Measurements from ENCODE around the gene FILIP1L.
"Not testable (repeated sequence)": the region's sequence is repeated elsewhere in the genome, so short reads cannot be mapped to it uniquely, and the experiment has no call there.

The FILIP1L gene

GRCh38 chr3:100098784-100099070, 15.6 kb downstream of the FILIP1L start:
- TF ChIP-seq CTCF (IDR thresholded peaks at IDR 0.05; ENCODE audit: low read depth, low read length) = no peak
- H3K4me3 ChIP-seq (ENCODE audit: low read depth, low read length) = no peak overlapping the region

GRCh38 chr3:100097919-100098783, 16.1 kb downstream of the FILIP1L start:
- no peak overlapping the region for H3K4me3 ChIP-seq (ENCODE audit: low read depth, low read length)

GRCh38 chr3:100096866-100097265, 17.4 kb downstream of the FILIP1L start:
- TF ChIP-seq CTCF (IDR thresholded peaks at IDR 0.05; ENCODE audit: low read depth, low read length) = no peak

More at GRCh38 chr3:100097919-100098783, 16.1 kb downstream of the FILIP1L start:
- no peak for TF ChIP-seq CTCF (IDR thresholded peaks at IDR 0.05; ENCODE audit: low read depth, low read length)

GRCh38 chr3:100096286-100096685, 18.0 kb downstream of the FILIP1L start:
- H3K4me3 ChIP-seq (ENCODE audit: low read depth, low read length) = not testable (repeated sequence)

More at GRCh38 chr3:100096866-100097265, 17.4 kb downstream of the FILIP1L start:
- H3K4me3 ChIP-seq (ENCODE audit: low read depth, low read length) = no peak overlapping the region

- H3K4me3 ChIP-seq (ENCODE audit: low read depth, low read length) = no peak overlapping the region
- TF ChIP-seq CTCF (IDR thresholded peaks at IDR 0.05; ENCODE audit: low read depth, low read length) = no peak
These were observed 20.5 kb downstream of the FILIP1L start for GRCh38 chr3:100093831-100094230.

- no peak overlapping the region for H3K4me3 ChIP-seq (ENCODE audit: low read depth, low read length)
- no peak for TF ChIP-seq CTCF (IDR thresholded peaks at IDR 0.05; ENCODE audit: low read depth, low read length)
These were observed 23.7 kb downstream of the FILIP1L start for GRCh38 chr3:100090669-100091005.

- no peak overlapping the region for H3K4me3 ChIP-seq (ENCODE audit: low read depth, low read length)
- peak; percentile 71 for TF ChIP-seq CTCF (IDR thresholded peaks at IDR 0.05; ENCODE audit: low read depth, low read length)
These were observed 24.3 kb downstream of the FILIP1L start for GRCh38 chr3:100089812-100090668.

Measured in WI38 (cell line).